Fibroblast of skin of left quadriceps (primary cell): ENCODE measurements around the gene EFCAB6.

Experiments
- DNase-seq, 2 experiments: peaks; one replicate each; pipeline ENCODE4 v3.0.0-alpha.2; 2013; ENCODE audit warnings: low read depth in 2 of 2

EFCAB6 gene

GRCh38 chr22:43812149-43812842 is at the start of gene EFCAB6:
TSS of gene EFCAB6 (minus strand) at chr22:43812305. CDS start at chr22:43782318, 29,987 bp downstream.
- peak; percentile 80 to 83 for DNase-seq

GRCh38 chr22:43861529-43861928 is 49.4 kb upstream of the EFCAB6 start:
- DNase-seq, result no peak

GRCh38 chr22:43860831-43861230 is 48.7 kb upstream of the EFCAB6 start:
- DNase-seq, result no peak

GRCh38 chr22:43860126-43860525 is 48.0 kb upstream of the EFCAB6 start:
- no peak for DNase-seq

GRCh38 chr22:43859621-43860020 is 47.5 kb upstream of the EFCAB6 start:
- no peak for DNase-seq

GRCh38 chr22:43859176-43859575 is 47.1 kb upstream of the EFCAB6 start:
- DNase-seq, result no peak

- no peak for DNase-seq
These were observed 46.2 kb upstream of the EFCAB6 start for GRCh38 chr22:43858156-43858895.

GRCh38 chr22:43857367-43857766 is 45.3 kb upstream of the EFCAB6 start:
- DNase-seq, result no peak

- no peak for DNase-seq
These were observed 43.3 kb upstream of the EFCAB6 start for GRCh38 chr22:43855431-43855830.

- DNase-seq, result no peak
These were observed 42.7 kb upstream of the EFCAB6 start for GRCh38 chr22:43854786-43855271.

GRCh38 chr22:43854121-43854785 is 42.1 kb upstream of the EFCAB6 start:
- DNase-seq, result no peak

- DNase-seq, result no peak
These were observed 41.3 kb upstream of the EFCAB6 start for GRCh38 chr22:43853328-43853931.

- DNase-seq, result no peak
These were observed 40.6 kb upstream of the EFCAB6 start for GRCh38 chr22:43852573-43853327.

GRCh38 chr22:43851979-43852307 is 39.8 kb upstream of the EFCAB6 start:
- DNase-seq, result no peak

- no peak for DNase-seq
These were observed 39.2 kb upstream of the EFCAB6 start for GRCh38 chr22:43851058-43851978.

GRCh38 chr22:43850529-43850928 is 38.4 kb upstream of the EFCAB6 start:
- DNase-seq, result no peak

GRCh38 chr22:43849731-43850130 is 37.6 kb upstream of the EFCAB6 start:
- no peak for DNase-seq

GRCh38 chr22:43848366-43849171 is 36.5 kb upstream of the EFCAB6 start:
- no peak for DNase-seq
